Mucosa of descending colon (tissue), 3 donors: Measurements from ENCODE around the gene PYGO1. TPM values are rescaled to one million over a fixed set of nuclear protein-coding genes. Genes with fewer than 3 reads are reported as not detected.
"Not testable (repeated sequence)": the region's sequence is repeated elsewhere in the genome, so short reads cannot be mapped to it uniquely, and the experiment has no call there.

ENCODE experiments used
- ATAC-seq: fragments of 200-7000 bp; cut with Tn5 transposase; one replicate; pipeline ENCODE4 v1.9.1; 2020; ENCODE audit warnings: mild to moderate bottlenecking, moderate library complexity
- DNase-seq, 3 donors: peaks; one replicate each; pipeline ENCODE4 v3.0.0-alpha.2; 2020
- H3K36me3 ChIP-seq: fragments of 200-600 bp; one replicate; pipeline ENCODE4 v1.8.0; 2021; ENCODE audit warnings: low read depth, mild to moderate bottlenecking
- H3K4me1 ChIP-seq: fragments of 200-600 bp; one replicate; pipeline ENCODE4 v1.8.0; 2021; ENCODE audit warnings: low read depth, mild to moderate bottlenecking
- H3K4me3 ChIP-seq: fragments of 200-600 bp; one replicate; pipeline ENCODE4 v1.8.0; 2021; ENCODE audit warnings: mild to moderate bottlenecking
- H3K9me3 ChIP-seq: fragments of 200-600 bp; one replicate; pipeline ENCODE4 v1.8.0; 2021; ENCODE audit warnings: mild to moderate bottlenecking
- intact Hi-C, 2 donors: fragments of 100-400 bp; cut with DNase I in 1 of 2; cut with micrococcal nuclease in 1 of 2; formaldehyde crosslinking; loops; one replicate each; pipeline versions ENCODE4 v1.11.0 to v1.11.1; 2022; cut with DNase I, micrococcal nuclease
- total RNA-seq, 3 donors: library from RNA; stranded (reverse); fragmentation: NEBNext Ultra II Directional in 2 of 3; extraction: Animal tissue kit (Norgen Biotek cat#: 25700) in 2 of 3; gene quantifications; one replicate each; pipeline versions ENCODE4 v1.2.1 to v1.2.4, GENCODE V29; 2021 to 2023
- TF ChIP-seq, protein P1 (sequence below): fragments of 200-600 bp; IDR thresholded peaks from one replicate; pipeline ENCODE4 v1.8.0; 2022; ENCODE audit warnings: antibody characterized with exemption, mild to moderate bottlenecking
- donor health status: DM: no; HTN: no; CAD: no; lungs with moderate emphysema.
- donor health status: DM: no; HTN: no; CAD: no.
- donor health status: DM: no; HTN: yes; CAD: no.

The PYGO1 gene
- total RNA-seq, 3 donors from 2014 or later, result 1.0 to 21.3 (median 1.6) TPM

DNA sequence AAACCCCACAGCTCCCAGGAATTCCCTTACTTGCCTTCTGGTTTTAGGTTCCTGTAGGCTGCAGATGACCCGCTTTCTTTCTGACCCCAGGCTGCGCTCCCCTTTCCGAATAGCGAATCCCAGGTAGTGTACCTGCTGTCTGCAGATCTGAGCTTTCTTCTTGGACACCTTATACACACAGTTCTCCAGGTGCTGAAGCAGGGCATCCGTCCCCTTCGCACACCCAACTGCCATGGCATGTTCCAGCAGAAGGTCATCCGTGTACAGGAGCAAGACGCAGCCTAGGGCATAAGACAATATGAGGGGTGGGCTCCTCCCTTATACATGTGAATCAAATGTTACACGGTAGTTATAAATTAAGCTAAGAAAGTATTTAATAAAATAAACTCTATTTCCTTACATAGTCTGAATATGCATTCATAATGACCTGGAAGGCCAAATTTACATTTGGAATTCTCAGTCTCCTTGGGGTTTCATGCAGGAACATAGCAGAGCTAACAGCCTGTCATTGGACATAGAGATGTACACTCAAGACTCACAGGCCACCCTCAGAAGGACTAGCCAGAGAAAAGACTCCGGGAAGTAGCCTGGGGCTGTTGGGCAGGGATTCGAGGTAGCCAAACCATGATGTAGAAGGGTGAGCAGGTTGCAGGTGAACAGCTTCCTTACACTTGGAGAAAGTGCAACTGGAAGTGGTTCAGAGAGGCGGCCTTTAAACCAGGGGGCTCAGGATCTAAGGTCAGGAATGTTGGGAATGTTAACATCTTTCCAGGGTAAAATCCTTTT lies 72.0 kb downstream of the PYGO1 start:
- no peak overlapping the region for H3K4me3 ChIP-seq
- H3K9me3 ChIP-seq, result no peaks in the 10 kb centered on the region
- H3K36me3 ChIP-seq, result no peaks in the 10 kb centered on the region
- no peaks in the 10 kb centered on the region for H3K4me1 ChIP-seq
- ATAC-seq (no peak), DNase-seq (no peak)
- TF ChIP-seq, protein P1, sequence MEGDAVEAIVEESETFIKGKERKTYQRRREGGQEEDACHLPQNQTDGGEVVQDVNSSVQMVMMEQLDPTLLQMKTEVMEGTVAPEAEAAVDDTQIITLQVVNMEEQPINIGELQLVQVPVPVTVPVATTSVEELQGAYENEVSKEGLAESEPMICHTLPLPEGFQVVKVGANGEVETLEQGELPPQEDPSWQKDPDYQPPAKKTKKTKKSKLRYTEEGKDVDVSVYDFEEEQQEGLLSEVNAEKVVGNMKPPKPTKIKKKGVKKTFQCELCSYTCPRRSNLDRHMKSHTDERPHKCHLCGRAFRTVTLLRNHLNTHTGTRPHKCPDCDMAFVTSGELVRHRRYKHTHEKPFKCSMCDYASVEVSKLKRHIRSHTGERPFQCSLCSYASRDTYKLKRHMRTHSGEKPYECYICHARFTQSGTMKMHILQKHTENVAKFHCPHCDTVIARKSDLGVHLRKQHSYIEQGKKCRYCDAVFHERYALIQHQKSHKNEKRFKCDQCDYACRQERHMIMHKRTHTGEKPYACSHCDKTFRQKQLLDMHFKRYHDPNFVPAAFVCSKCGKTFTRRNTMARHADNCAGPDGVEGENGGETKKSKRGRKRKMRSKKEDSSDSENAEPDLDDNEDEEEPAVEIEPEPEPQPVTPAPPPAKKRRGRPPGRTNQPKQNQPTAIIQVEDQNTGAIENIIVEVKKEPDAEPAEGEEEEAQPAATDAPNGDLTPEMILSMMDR, result no peak
- intact Hi-C loops, result no loop called here

DNA sequence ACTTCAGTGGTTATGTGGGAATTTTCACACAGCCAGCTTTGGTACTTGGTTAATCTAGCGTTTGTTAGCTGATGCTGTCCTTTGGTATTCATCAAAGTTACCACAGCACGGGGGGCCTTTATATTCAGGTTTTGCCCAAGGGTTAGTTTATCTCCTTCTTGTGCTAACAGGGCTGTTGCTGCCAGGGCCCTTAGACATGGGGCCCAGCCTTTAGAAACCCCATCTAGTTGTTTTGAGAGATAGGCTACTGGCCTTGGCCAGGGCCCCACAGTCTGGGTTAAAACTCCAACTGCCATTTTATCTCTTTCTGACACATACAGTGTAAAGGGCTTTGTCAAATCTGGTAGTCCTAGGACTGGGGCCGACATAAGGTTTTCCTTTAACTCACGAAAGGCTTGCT lies 72.7 kb downstream of the PYGO1 start:
- Histone ChIP-seq H3K36me3 (no peaks in the 10 kb centered on the region), H3K4me3 (no peak overlapping the region), H3K9me3 (no peaks in the 10 kb centered on the region), H3K4me1 (no peaks in the 10 kb centered on the region)
- intact Hi-C loops, result no loop called here
- TF ChIP-seq, protein P1, result no peak
- ATAC-seq (no peak), DNase-seq (no peak)

DNA sequence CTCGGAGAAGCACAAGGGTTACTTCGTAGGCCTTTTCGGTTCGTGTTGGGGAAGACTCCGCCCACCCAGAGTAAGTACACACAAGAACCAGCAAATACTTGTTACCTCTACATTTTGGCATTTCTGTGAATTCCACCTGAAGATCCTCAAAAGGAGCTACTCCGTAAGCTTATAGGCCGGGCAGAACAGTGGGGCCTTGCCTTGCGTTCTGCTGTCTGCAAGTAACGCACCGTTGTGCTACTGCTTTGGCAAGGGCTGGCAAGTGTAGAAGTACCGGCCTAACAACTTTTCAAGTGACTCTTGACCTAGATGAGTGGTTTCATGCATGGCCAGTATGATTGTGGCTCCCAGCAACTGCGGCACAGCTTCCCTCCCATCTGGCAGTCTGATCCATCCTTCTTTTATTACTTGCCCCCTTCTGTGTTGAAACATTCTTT lies 73.7 kb downstream of the PYGO1 start:
- no peak for ATAC-seq

DNA sequence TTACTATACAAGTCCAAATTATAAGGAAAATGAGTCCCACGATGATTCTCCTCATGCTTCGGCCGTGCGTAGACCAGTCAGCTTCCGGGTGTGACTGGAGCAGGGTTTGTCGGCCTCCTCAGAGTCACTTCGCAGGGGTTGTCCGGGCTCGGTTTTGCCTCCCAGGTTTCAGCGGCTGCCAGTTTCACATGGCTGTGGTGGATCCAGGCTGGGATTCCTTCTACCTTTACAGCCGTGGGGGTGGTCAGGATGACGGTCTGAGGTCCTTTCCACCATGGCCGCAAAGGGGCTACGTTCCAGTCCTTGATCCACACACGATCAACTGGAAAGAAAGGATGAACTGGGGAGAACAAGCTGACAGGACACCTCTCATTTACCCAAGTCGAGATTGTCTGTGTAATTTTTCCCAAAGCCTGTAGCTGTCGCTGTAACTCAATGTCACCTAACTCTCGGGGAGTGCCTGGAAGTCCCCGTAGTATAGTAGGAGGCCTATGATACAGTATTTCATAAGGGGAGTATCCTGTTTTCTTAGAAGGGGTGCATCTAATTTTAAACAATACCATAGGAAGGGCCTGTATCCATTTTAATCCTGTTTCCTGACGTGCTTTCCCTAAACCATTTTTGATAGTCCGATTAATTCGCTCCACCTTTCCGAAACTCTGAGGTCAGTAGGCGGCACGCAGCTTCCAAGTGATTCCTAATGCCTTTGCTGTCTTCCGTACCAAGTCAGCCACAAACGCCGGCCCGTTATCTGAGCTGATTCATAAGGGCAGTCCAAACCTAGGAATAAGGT lies 74.3 kb downstream of the PYGO1 start:
- intact Hi-C loops, DNase-seq, H3K36me3 ChIP-seq, ATAC-seq, H3K9me3 ChIP-seq, H3K4me1 ChIP-seq, H3K4me3 ChIP-seq: not testable (repeated sequence)

More for the DNA sequence above, 73.7 kb downstream of the PYGO1 start:
- no peaks in the 10 kb centered on the region for H3K4me1 ChIP-seq
- no peak for DNase-seq
- H3K9me3 ChIP-seq, result no peaks in the 10 kb centered on the region
- intact Hi-C loops, result no loop called here
- TF ChIP-seq, protein P1, result no peak
- no peak overlapping the region for H3K4me3 ChIP-seq
- H3K36me3 ChIP-seq, result no peaks in the 10 kb centered on the region

DNA sequence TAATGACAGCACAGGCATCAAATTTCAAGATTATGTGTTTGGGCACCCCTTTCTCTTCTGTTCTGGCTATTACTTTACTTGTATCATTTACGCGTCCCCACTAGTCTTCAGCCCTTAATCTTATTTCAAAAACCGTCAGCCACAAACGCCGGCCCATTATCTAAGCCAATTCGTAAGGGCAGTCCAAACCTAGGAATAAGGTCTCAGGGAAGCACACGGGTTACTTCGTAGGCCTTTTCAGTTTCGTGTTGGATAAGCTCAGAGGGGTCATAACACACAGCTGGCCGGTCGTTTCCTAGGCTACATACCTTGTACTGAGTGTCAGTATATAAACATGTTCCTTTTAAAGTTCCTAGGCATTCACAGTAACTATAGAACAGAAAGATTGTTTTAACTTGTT lies 75.0 kb downstream of the PYGO1 start:
- Histone ChIP-seq H3K4me1 (no peaks in the 10 kb centered on the region), H3K36me3 (no peaks in the 10 kb centered on the region), H3K9me3 (no peaks in the 10 kb centered on the region), H3K4me3 (no peak overlapping the region)
- no peak for DNase-seq
- ATAC-seq, result no peak
- TF ChIP-seq, protein P1, result no peak
- intact Hi-C loops, result no loop called here

DNA sequence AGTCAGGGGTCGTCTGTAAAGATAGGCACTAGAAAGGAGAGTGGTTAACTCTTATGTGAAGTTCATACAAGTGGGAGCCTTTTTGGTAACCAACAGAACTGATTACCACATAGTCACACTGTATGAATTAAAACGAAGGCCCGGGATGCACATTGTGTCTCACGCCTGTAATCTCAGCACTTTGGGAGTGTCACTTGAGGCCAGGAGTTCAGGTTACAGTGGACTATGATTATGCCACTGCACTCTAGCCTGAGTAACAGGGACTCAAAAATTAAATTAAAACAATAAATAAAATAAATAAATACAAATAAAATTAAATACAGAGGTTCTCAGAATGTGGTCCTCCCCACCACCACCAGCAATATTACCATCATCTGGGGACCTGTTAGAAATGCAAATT lies 80.6 kb downstream of the PYGO1 start:
- H3K9me3 ChIP-seq, result no peaks in the 10 kb centered on the region
- intact Hi-C loops, result no loop called here
- TF ChIP-seq, protein P1, result no peak
- ATAC-seq (no peak), DNase-seq (no peak)
- H3K4me1 ChIP-seq, result no peaks in the 10 kb centered on the region
- H3K4me3 ChIP-seq, result no peak overlapping the region
- no peaks in the 10 kb centered on the region for H3K36me3 ChIP-seq

DNA sequence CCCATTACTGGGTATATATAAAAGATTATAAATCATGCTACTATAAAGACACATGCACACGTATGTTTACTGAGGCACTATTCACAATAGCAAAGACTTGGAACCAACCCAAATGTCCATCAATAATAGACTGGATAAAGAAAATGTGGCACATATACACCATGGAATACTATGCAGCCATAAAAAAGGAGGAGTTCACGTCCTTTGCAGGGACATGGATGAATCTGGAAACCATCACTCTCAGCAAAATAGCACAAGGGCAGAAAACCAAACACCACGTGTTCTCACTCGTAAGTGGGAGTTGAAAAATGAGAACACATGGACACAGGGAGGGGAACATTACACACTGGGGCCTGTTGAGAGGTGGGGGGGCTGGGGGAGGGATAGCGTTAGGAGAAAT lies 82.7 kb downstream of the PYGO1 start:
- ATAC-seq, intact Hi-C loops, H3K36me3 ChIP-seq, H3K9me3 ChIP-seq, DNase-seq, H3K4me1 ChIP-seq, H3K4me3 ChIP-seq: not testable (repeated sequence)
